ENCODE data around the gene DIPK2A. TPM values are rescaled to one million over a fixed set of nuclear protein-coding genes. Genes with fewer than 3 reads are reported as not detected.

DIPK2A gene
- polyA plus RNA-seq, 1 of the 3 experiments (the other 2 are of a cell fraction), result 0.03 TPM

- TF ChIP-seq MAX (IDR thresholded peaks at IDR 0.05; ENCODE audit: low read depth) (no peak), MXI1 (IDR thresholded peaks at IDR 0.05; ENCODE audit: low read depth, low read length) (no peak), CTCF (IDR thresholded peaks at IDR 0.05) (no peak), FOXM1 (IDR thresholded peaks at IDR 0.05; ENCODE audit: low read depth) (no peak), GABPA (IDR thresholded peaks at IDR 0.05; ENCODE audit: low read depth) (no peak), SMC3 (IDR thresholded peaks at IDR 0.05; ENCODE audit: low read depth, low read length) (no peak), NFIC (IDR thresholded peaks at IDR 0.05; ENCODE audit: borderline replicate concordance) (no peak)
Observed at GRCh38 chr3:144018776-144019175, 47.2 kb downstream of the DIPK2A start (continued).

Other genes starting within 250 kb of the DIPK2A start
- gene SLC9A9, start 123.4 kb upstream of the DIPK2A start, polyA plus RNA-seq (2012; rRNA removed), result 0.05 TPM in 1 of 2 replicates, not detected in the other